SJCRH30 (cell line): ENCODE data around the gene TRAF3IP1. TPM values are rescaled to one million over a fixed set of nuclear protein-coding genes. Genes with fewer than 3 reads are reported as not detected.
"Not testable (repeated sequence)": the region's sequence is repeated elsewhere in the genome, so short reads cannot be mapped to it uniquely, and the experiment has no call there.

Experiments used
- DNase-seq, 2 experiments: peaks; one replicate each; pipeline ENCODE4 v3.0.0-alpha.2; 2015 to 2020
- H3K27ac ChIP-seq: fragments of 250-450 bp; sonication (Bioruptor Pico); 2 replicates; pipeline ENCODE4 v1.5.1; 2020; ENCODE audit warnings: mild to moderate bottlenecking, moderate library complexity
- H3K27me3 ChIP-seq: fragments of 250-450 bp; sonication (Bioruptor Pico); 2 replicates; pipeline ENCODE4 v1.5.1; 2020; ENCODE audit warnings: mild to moderate bottlenecking, moderate library complexity
- H3K36me3 ChIP-seq: fragments of 250-450 bp; sonication (Bioruptor Pico); 2 replicates; pipeline ENCODE4 v1.5.1; 2020; ENCODE audit warnings: mild to moderate bottlenecking, moderate library complexity
- H3K4me1 ChIP-seq: fragments of 250-450 bp; sonication (Bioruptor Pico); 2 replicates; pipeline ENCODE4 v1.5.1; 2020; ENCODE audit warnings: mild to moderate bottlenecking, moderate library complexity
- H3K4me3 ChIP-seq: fragments of 250-450 bp; sonication (Bioruptor Pico); 2 replicates; pipeline ENCODE4 v1.5.1; 2020; ENCODE audit warnings: mild to moderate bottlenecking, moderate library complexity
- H3K9me3 ChIP-seq: fragments of 250-450 bp; sonication (Bioruptor Pico); replicated peaks from 2 replicates; pipeline ENCODE4 v1.5.1; 2020; ENCODE audit warnings: mild to moderate bottlenecking, moderate library complexity
- total RNA-seq: library from RNA; depleted of rRNA; stranded (reverse); fragments of >200 nt; shearing (Covaris generic); gene quantifications from 2 replicates; pipeline ENCODE4 v1.2.3, GENCODE V29; 2014

TRAF3IP1 gene
- total RNA-seq, 1 experiment from 2014 or later = 11.3 TPM

- no peak for DNase-seq
- Histone ChIP-seq H3K9me3 (no peaks in the 10 kb centered on the region), H3K36me3 (no peaks in the 10 kb centered on the region), H3K27ac (no peak overlapping the region), H3K27me3 (no peaks in the 10 kb centered on the region), H3K4me1 (no peaks in the 10 kb centered on the region), H3K4me3 (no peak overlapping the region)
Observed at GRCh38 chr2:238361877-238362276, 41.6 kb downstream of the TRAF3IP1 start.

GRCh38 chr2:238362626-238363025 lies 42.3 kb downstream of the TRAF3IP1 start:
- H3K9me3 ChIP-seq = no peaks in the 10 kb centered on the region
- H3K27me3 ChIP-seq = no peaks in the 10 kb centered on the region
- DNase-seq = no peak
- no peak overlapping the region for H3K4me3 ChIP-seq
- H3K4me1 ChIP-seq = no peaks in the 10 kb centered on the region
- H3K27ac ChIP-seq = no peak overlapping the region
- H3K36me3 ChIP-seq = no peaks in the 10 kb centered on the region

GRCh38 chr2:238369591-238370040 lies 49.3 kb downstream of the TRAF3IP1 start:
- Histone ChIP-seq H3K4me1 (no peaks in the 10 kb centered on the region), H3K4me3 (no peak overlapping the region), H3K9me3 (no peaks in the 10 kb centered on the region; the same call in none of the 2 replicates), H3K27me3 (no peaks in the 10 kb centered on the region), H3K27ac (no peak overlapping the region), H3K36me3 (no peaks in the 10 kb centered on the region)
- no peak for DNase-seq

DNA sequence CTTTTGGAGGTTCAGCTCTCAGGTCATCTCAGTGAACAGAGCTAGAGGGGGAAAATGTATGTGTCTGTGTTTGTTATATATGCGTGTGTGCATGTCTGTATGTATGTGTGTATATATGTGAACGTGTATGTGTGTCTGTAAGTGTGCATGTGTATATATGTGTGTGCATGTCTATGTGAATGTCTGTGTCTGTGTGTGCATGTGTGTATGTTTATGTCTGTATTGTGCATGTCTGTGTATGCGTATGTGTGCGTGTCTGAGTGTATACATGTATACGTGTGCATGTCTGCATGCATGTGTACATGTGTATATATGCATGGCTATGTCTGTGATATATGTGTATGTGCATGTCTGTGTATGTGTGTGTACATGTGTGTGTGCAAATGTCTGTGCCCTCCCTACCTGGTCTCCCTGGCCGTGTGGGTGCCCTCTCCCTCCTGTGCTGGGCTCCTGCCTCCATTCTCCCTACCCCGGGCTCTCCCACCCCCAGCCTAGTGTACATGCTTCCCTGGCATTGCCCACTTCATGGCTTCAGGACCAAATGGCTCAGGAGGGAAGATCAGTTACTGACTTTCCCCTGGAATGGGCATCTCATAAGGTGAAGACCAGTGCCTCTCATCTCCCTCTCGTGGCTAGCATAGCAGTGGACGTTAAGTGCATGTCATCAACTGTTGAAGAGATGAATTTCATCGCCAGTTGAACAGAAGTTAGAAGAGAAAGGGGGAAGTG lies 49.9 kb downstream of the TRAF3IP1 start:
- Histone ChIP-seq H3K4me3 (no peak overlapping the region), H3K9me3 (no peaks in the 10 kb centered on the region; the same call in none of the 2 replicates), H3K27me3 (no peaks in the 10 kb centered on the region), H3K36me3 (no peaks in the 10 kb centered on the region), H3K27ac (no peak overlapping the region), H3K4me1 (no peaks in the 10 kb centered on the region)
- no peak for DNase-seq

GRCh38 chr2:238370823-238371372 lies 50.6 kb downstream of the TRAF3IP1 start:
- Histone ChIP-seq H3K4me3 (no peak overlapping the region), H3K9me3 (no peaks in the 10 kb centered on the region; the same call in none of the 2 replicates), H3K27ac (no peak overlapping the region), H3K4me1 (no peaks in the 10 kb centered on the region), H3K36me3 (no peaks in the 10 kb centered on the region), H3K27me3 (no peaks in the 10 kb centered on the region)
- peak; percentile 69 to 81 for DNase-seq

DNA sequence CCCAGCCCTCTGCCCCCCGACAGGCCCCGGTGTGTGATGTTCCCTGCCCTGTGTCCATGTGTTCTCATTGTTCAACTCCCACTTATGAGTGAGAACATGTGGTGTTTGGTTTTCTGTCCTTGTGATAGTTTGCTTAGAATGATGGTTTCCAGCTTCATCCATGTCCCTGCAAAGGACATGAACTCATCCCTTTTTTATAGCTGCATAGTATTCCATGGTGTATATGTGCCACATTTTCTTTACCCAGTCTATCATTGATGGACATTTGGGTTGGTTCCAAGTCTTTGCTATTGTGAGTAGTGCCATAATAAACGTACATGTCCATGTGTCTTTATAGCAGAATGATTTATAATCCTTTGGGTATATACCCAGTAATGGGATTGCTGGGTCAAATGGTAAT lies 52.0 kb downstream of the TRAF3IP1 start:
- not testable (repeated sequence) for H3K4me1 ChIP-seq, H3K27ac ChIP-seq, DNase-seq, H3K36me3 ChIP-seq, H3K9me3 ChIP-seq, H3K4me3 ChIP-seq, H3K27me3 ChIP-seq

DNA sequence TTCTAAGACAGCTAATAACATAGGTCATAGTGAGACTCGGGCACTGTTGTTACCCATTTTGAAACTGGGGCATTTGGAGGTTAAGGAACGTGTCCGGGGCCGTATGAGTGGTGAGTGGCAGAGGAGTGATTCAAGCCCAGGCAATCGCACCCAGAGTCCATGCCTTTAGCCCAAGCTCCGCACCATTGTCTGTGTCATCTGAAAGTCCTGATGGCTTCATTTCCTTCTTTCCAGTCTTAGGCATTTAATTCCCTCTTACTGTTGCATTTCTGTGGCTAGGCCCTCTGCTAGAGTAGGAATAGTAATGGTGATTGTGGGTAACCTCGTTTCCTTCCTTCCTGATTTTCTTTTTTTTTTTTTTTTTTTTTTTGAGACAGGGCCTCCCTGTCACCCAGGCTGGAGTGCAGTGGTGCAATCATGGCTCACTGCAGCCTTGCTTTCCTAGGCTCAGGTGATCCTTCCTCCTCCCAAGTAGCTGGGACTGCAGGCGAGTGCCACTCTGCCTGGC lies 56.6 kb downstream of the TRAF3IP1 start:
- H3K4me1 ChIP-seq = 0 out of 2 replicates have a peak, but pooled peaks cover 3% of the 10 kb centered on the region
- H3K4me3 ChIP-seq = no peak overlapping the region
- no peaks in the 10 kb centered on the region for H3K27me3 ChIP-seq
- H3K9me3 ChIP-seq = no peaks in the 10 kb centered on the region; the same call in none of the 2 replicates
- DNase-seq = no peak
- no peak overlapping the region for H3K27ac ChIP-seq
- H3K36me3 ChIP-seq = no peaks in the 10 kb centered on the region

DNA sequence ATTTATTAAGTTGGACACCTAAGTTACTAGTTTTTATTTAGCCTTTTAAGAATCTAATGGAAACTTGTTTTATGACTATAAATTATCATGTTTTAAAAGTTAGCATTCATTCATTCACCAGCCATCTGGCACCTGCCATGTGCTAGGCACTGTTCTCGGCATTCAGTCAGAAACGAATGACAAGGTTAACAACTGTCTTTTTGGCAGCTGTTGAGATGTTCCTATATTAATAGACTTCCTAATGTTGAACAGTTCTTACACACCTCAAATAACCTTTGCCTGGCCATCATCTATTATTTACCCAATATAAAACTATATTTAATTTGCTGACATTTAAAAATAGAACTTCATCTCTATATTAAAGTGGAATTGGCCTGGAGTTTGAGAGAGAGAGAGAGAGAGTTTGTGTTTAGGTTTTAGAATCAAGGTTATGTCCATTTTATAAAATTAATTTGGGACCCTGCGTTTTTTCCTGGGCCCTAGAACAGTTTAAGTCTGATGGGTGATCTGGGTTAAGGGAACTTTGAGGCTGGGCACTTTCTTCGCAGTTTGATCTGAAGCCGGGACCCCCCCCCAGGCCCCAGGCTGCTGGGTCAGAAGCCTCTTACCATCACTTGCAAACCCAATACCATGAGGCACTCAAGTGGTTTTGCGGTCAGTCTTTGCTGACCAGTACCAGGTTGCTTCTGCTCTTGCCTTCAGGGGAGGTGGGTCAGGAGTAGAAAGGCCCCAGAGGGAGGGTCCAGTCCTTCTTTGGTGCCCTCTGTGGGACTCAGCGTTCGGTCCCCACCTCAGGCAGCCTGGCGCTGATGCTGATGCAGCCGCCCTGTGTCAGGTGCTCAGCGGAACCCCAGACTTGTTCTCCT lies 58.1 kb downstream of the TRAF3IP1 start:
- H3K4me1 ChIP-seq = 0 out of 2 replicates have a peak, but pooled peaks cover 3% of the 10 kb centered on the region
- H3K9me3 ChIP-seq = no peaks in the 10 kb centered on the region
- H3K27me3 ChIP-seq = no peaks in the 10 kb centered on the region
- H3K27ac ChIP-seq = no peak overlapping the region
- H3K36me3 ChIP-seq = no peaks in the 10 kb centered on the region
- H3K4me3 ChIP-seq = no peak overlapping the region
- DNase-seq = peak in 1 of 2 experiments; percentile 38

DNA sequence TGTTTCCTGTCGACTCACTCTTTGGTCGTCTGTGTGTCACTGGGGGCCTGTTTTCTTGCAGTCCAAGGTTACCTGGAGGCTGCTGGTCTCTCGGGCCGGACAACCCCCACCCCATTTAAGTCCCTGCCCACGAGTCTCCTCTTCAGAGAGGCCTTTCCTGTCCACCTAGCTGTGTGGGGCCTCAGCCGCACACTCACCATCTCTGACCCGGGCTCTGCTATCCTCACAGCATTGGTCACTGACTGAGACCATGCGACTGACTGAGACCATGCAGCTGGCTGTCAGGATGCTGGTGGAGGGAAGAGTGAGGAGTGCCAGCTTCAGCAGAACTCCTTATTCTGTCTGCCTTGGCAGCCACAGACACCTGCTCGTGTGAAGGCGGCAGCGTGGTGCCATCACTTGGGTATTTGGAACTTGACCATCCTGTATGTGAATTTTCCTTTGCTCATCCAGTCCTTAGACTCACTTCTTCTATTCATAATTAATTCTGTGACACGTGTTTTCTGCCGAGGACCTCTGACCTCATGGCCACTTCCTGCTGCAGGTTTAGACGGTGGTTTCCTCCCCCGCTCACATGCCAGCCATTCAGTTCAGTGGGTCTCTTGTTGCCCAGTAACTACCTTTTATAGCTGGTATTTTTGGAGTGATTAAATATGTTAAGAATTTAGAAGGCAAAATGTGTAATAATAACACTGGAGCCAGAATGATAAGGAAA lies 58.9 kb downstream of the TRAF3IP1 start:
- no peak overlapping the region for H3K4me3 ChIP-seq
- 0 out of 2 replicates have a peak, but pooled peaks cover 3% of the 10 kb centered on the region for H3K4me1 ChIP-seq
- H3K27ac ChIP-seq = no peak overlapping the region
- no peak for DNase-seq
- no peaks in the 10 kb centered on the region for H3K27me3 ChIP-seq
- no peaks in the 10 kb centered on the region for H3K36me3 ChIP-seq
- H3K9me3 ChIP-seq = no peaks in the 10 kb centered on the region

DNA sequence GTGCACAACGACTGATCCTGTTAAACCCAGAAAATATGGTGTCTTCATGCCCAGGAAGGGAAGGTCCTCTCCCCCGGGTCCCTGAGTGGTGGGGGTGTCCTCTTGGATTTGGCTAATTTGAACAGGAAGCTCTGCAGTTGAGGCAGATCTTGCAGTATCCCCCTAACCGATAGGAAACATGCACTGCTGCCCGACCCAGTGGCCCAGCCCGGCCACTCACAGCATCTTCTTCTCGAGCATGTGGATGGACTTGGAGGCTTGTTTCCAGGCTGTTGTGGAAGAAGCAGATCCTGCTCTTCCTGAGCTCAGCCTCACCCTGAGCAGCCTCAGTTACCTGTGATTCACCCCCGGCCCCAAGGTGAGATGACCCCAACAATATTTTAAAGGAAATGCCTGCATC lies 60.0 kb downstream of the TRAF3IP1 start:
- 0 out of 2 replicates have a peak, but pooled peaks cover 3% of the 10 kb centered on the region for H3K4me1 ChIP-seq
- no peak overlapping the region for H3K27ac ChIP-seq
- H3K4me3 ChIP-seq = no peak overlapping the region

DNA sequence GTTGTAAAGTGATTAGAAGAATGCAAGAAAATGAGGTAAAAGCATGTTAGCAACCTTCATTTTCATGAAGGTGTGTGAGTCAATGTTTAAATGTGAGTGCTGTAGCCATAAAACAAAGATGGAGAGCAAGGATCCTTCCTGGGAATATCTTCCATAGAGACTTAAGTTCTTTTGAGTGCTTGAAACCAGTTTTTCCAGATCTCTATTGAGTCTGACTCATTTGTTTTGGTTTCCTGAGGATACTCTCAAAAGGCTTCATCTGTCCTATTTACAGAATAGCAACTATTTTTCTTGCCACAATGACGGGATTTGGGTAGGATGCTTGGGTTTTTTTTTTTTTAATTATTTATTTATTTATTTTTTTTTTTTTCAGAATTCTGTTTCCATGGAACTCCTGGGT lies 60.5 kb downstream of the TRAF3IP1 start:
- no peak for DNase-seq
- Histone ChIP-seq H3K27me3 (no peaks in the 10 kb centered on the region), H3K4me3 (no peak overlapping the region), H3K9me3 (no peaks in the 10 kb centered on the region), H3K27ac (no peak overlapping the region), H3K4me1 (0 out of 2 replicates have a peak, but pooled peaks cover 3% of the 10 kb centered on the region), H3K36me3 (no peaks in the 10 kb centered on the region)

More for the DNA sequence above, 60.0 kb downstream of the TRAF3IP1 start:
- Histone ChIP-seq H3K27me3 (no peaks in the 10 kb centered on the region), H3K9me3 (no peaks in the 10 kb centered on the region), H3K36me3 (no peaks in the 10 kb centered on the region)
- no peak for DNase-seq

GRCh38 chr2:238381341-238382115 lies 61.2 kb downstream of the TRAF3IP1 start:
- DNase-seq = no peak
- no peaks in the 10 kb centered on the region for H3K36me3 ChIP-seq
- H3K4me3 ChIP-seq = no peak overlapping the region
- H3K9me3 ChIP-seq = no peaks in the 10 kb centered on the region
- 0 out of 2 replicates have a peak, but pooled peaks cover 3% of the 10 kb centered on the region for H3K4me1 ChIP-seq
- H3K27me3 ChIP-seq = no peaks in the 10 kb centered on the region
- H3K27ac ChIP-seq = no peak overlapping the region

DNA sequence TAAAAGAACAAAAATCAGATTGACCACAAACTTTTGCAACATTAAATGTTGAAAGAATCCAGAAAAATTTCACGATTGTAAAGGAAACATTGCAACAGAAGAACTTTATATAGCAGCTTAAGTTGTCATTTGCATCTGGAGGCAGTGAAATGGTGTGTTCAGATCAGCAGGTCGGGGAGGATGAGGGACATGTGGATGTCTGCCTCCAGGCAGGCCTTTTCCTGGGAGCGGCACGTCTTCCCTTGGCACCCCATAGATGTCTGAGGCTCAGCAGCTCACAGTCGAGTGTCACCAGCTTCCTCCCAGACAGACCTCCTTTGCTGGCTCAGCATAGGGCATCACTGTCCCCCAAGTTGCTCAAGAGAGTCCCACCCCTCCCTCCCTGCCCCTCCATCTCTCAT lies 62.1 kb downstream of the TRAF3IP1 start:
- H3K27me3 ChIP-seq = no peaks in the 10 kb centered on the region
- H3K36me3 ChIP-seq = no peaks in the 10 kb centered on the region
- no peak overlapping the region for H3K4me3 ChIP-seq
- no peak for DNase-seq
- 0 out of 2 replicates have a peak, but pooled peaks cover 3% of the 10 kb centered on the region for H3K4me1 ChIP-seq
- no peaks in the 10 kb centered on the region for H3K9me3 ChIP-seq
- H3K27ac ChIP-seq = no peak overlapping the region
